Measurements from ENCODE around the gene STK32A.

Gene STK32A

GRCh38 chr5:147397616-147398015 lies 162.8 kb downstream of the STK32A start:
- Histone ChIP-seq H3K27ac (no peak overlapping the region), H3K4me3 (no peak overlapping the region)
- no peak for TF ChIP-seq CTCF (IDR thresholded peaks at IDR 0.05)
- no peak for DNase-seq (ENCODE audit: low spot score)

- H3K4me3 ChIP-seq = no peak overlapping the region
- TF ChIP-seq CTCF (IDR thresholded peaks at IDR 0.05) = no peak
- H3K27ac ChIP-seq = no peak overlapping the region
- DNase-seq (ENCODE audit: low spot score) = no peak
Observed at GRCh38 chr5:147398860-147399259, 164.0 kb downstream of the STK32A start.

- no peak overlapping the region for H3K4me3 ChIP-seq
- no peak for DNase-seq (ENCODE audit: low spot score)
- H3K27ac ChIP-seq = peak overlapping the region in 1 of 2 donors; percentile 30
- TF ChIP-seq CTCF (IDR thresholded peaks at IDR 0.05) = no peak
Observed at GRCh38 chr5:147400126-147400809, 165.4 kb downstream of the STK32A start.

- no peak for TF ChIP-seq CTCF (IDR thresholded peaks at IDR 0.05)
- Histone ChIP-seq H3K4me3 (no peak overlapping the region), H3K27ac (peak overlapping the region; percentile 30 to 40)
- no peak for DNase-seq (ENCODE audit: low spot score)
Observed at GRCh38 chr5:147400881-147401280, 166.1 kb downstream of the STK32A start.

- DNase-seq (ENCODE audit: low spot score) = peak; percentile 93
- peak overlapping the region; percentile 44 for H3K4me3 ChIP-seq
- TF ChIP-seq CTCF (IDR thresholded peaks at IDR 0.05) = no peak
- peak overlapping the region; percentile 94 to 95 for H3K27ac ChIP-seq
Observed at GRCh38 chr5:147403651-147404640, 169.1 kb downstream of the STK32A start.

GRCh38 chr5:147404706-147405105 lies 169.9 kb downstream of the STK32A start:
- Histone ChIP-seq H3K4me3 (no peak overlapping the region), H3K27ac (peak overlapping the region; percentile 94 to 95)
- no peak for TF ChIP-seq CTCF (IDR thresholded peaks at IDR 0.05)
- no peak for DNase-seq (ENCODE audit: low spot score)

All from coronary artery (tissue), 2 donors.